NCI-H1092 (cell line): ENCODE results near the gene FHIP1A.

ENCODE experiments used
- DNase-seq: peaks from one replicate; lab custom pipeline; 2025; lab: John Stamatoyannopoulos, UW

The FHIP1A gene

GRCh38 chr4:151418385-151418784 lies 9.4 kb downstream of the FHIP1A start:
- DNase-seq: no peak

DNA sequence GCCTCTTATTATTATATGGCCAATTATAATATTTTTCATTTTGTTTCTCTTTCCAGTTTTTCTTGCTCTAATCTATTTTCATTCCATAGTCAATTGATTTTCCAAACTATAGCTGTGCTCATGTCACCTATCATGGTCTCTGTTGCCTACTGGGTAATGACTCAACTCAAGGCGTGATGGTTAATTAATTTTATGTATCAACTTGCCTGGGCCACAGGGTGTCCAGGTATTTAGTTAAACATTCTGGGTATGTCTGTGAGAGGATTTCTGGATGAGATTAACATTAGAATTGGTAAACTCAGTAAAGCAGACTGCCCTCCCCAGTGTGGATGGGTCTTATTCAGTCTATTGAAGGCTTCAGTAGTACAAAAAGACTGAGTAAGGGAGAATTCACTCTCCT lies 9.9 kb downstream of the FHIP1A start:
- no peak for DNase-seq

GRCh38 chr4:151420250-151420807 lies 11.4 kb downstream of the FHIP1A start:
- DNase-seq: no peak

GRCh38 chr4:151422854-151423253 lies 13.9 kb downstream of the FHIP1A start:
- DNase-seq: no peak

- DNase-seq: no peak
Measured at GRCh38 chr4:151426513-151426912, 17.5 kb downstream of the FHIP1A start.

- DNase-seq: no peak
Measured at GRCh38 chr4:151427266-151427665, 18.3 kb downstream of the FHIP1A start.

GRCh38 chr4:151428346-151428745 lies 19.4 kb downstream of the FHIP1A start:
- no peak for DNase-seq

DNA sequence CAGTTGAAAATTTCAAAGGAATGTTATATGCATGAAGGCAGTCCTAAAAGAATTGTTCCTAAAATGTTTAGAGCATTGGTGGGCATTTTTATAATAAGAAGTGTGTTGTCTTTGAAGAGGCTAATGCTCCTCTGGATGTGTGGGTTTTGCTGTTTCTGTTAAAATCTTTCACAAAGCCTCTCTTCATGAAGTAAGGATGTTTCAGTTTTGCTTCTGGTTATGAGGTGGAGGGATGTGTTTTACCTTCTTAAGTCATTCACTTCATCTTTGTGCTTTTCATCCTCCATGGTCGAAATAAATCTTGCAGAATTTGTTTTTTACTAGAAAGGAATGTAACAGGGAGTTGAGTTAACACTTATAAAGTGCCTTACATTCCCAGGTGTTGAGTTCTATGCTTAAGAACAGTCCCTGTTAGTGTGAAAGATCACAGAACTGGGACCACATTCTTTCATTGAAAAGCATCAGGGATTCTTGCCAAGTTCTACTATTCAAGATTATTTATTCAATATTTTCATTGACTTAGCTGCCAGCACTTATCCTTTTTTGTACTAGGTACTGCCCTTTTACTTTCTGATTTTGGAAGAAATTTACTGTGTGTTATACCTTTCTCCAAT lies 21.1 kb downstream of the FHIP1A start:
- DNase-seq: no peak

- DNase-seq: no peak
Measured at GRCh38 chr4:151430740-151431457, 21.9 kb downstream of the FHIP1A start.

DNA sequence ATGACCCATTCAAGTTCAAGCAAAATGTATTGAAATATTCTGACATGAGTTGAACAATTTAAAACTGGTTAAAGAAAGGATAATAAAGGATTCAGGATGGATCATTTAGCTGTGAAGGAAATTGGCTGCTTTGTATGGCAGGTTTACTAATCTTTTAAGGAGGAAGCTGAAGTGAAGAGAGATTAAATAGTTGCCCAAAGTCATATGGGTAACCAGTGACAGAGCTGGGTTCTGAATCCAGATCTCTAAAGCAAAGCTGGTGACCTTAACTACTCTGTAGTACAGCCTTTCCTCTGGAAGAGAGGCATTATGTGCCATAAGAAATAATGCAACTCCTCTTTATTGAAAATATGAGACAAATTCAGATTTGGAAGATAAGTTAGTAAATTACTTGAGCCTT lies 22.8 kb downstream of the FHIP1A start:
- no peak for DNase-seq

DNA sequence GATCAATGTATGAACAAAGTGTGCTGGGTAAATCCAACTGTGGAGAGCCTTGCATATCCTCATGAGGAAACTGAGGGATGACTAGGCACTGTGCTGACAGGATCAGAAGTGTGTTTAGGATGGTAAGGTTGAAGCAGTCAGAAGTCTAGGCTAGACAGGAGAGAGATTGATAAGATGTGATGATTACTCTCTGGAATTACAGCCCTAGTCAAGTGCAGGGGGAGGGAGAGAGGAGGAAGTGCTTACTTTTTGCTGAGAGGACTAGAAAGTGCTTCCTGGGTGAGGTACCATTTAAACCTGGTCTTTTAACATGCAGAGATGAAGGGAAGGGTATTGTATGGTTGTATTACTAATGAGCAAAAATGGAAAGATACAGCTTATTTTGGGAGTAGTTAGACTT lies 23.7 kb downstream of the FHIP1A start:
- DNase-seq: no peak

DNA sequence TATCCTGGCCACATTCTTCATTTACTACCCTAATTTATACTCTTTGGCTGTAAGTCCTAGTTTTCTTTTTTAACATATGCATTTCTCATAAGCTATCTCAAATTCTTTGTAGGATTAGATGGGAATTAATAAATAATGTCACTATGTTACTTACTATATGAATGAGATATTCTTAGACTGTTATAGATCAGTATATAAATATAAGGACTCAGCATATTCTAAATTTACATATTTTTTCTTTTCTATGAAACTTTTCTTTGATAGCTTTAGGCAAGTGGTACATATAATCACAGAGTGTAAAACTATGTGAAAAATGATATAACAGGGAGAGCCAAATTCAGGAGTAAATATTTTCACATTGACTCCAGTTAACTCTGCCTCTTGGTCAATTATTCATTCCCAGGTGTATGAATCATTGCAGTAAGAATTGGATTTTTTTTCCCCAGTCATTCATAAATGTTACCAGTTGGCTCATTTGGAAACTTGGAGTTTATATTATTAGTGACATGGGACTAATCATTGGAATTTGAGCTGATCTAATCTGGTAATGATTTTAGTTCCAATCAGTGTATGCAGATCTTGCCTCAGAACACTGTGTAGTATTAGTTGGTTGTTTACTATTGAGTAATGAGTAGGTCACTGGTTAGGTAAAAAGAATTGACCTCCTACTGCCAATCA lies 25.3 kb downstream of the FHIP1A start:
- no peak for DNase-seq

- DNase-seq: no peak
Measured at GRCh38 chr4:151436093-151436518, 27.1 kb downstream of the FHIP1A start.

DNA sequence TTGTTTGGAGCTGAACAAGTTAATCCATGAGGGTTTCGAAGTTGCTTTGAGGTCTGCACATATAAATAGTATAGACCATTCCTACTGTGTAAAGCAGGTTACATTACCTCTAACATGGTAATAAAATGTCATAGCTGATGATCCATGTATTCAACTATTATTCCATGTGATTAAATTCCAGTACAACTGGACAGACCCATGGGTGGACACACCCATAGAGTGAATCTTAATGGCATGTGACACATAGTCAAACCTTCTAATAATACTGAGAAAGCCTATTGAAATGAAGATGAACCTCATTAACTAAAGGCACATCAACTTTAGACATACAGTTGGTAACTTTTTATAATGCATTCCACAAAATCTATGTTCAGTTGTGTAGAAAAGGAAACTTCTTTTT lies 28.5 kb downstream of the FHIP1A start:
- DNase-seq: no peak

GRCh38 chr4:151438154-151438553 lies 29.2 kb downstream of the FHIP1A start:
- DNase-seq: no peak

- DNase-seq: no peak
Measured at GRCh38 chr4:151439320-151439719, 30.3 kb downstream of the FHIP1A start.

- DNase-seq: no peak
Measured at GRCh38 chr4:151442002-151442401, 33.0 kb downstream of the FHIP1A start.

GRCh38 chr4:151443247-151443646 lies 34.3 kb downstream of the FHIP1A start:
- no peak for DNase-seq

GRCh38 chr4:151443752-151444151 lies 34.8 kb downstream of the FHIP1A start:
- no peak for DNase-seq

GRCh38 chr4:151446208-151446607 lies 37.2 kb downstream of the FHIP1A start:
- no peak for DNase-seq

GRCh38 chr4:151454513-151454912 lies 45.5 kb downstream of the FHIP1A start:
- DNase-seq: no peak

- DNase-seq: no peak
Measured at GRCh38 chr4:151455212-151455611, 46.2 kb downstream of the FHIP1A start.

GRCh38 chr4:151458148-151458547 lies 49.2 kb downstream of the FHIP1A start:
- no peak for DNase-seq
